ENCODE measurements around the gene LRRC34. TPM values are rescaled to one million over a fixed set of nuclear protein-coding genes. Genes with fewer than 3 reads are reported as not detected.

LRRC34 gene
- total RNA-seq, 1 experiment from 2014 or later, result not detected

GRCh38 chr3:169842960-169843359 is 30.3 kb upstream of the LRRC34 start:
- BruUV-seq (replicated peaks), result no TSS peak
- no peaks in the 10 kb centered on the region for H3K9me3 Mint-ChIP-seq (ENCODE audit: unreplicated experiment)
- H3K27me3 Mint-ChIP-seq (ENCODE audit: insufficient read depth, unreplicated experiment), result no peaks in the 10 kb centered on the region
- no peak overlapping the region for H3K4me3 Mint-ChIP-seq (ENCODE audit: unreplicated experiment)
- peaks cover 1% of the 10 kb centered on the region for H3K4me1 Mint-ChIP-seq (ENCODE audit: insufficient read depth, unreplicated experiment)
- intact Hi-C loops (cut with micrococcal nuclease), result no loop called here
- no peaks in the 10 kb centered on the region for H3K36me3 Mint-ChIP-seq (ENCODE audit: insufficient read depth, unreplicated experiment)
- ChIA-PET POLR2A (no interaction called here), CTCF (interaction anchor here (0.9 kb wide), 1 partner anchor 46 kb away, joined by 3 read pairs; no protein-coding TSS in a partner anchor)
- TF ChIP-seq CTCF (IDR thresholded peaks at IDR 0.05; ENCODE audit: unreplicated experiment), result no peak
- DNase-seq (ENCODE audit: unreplicated experiment), result no peak
- H3K27ac Mint-ChIP-seq (ENCODE audit: low read depth, unreplicated experiment), result no peak overlapping the region

- CTCF ChIA-PET, result interaction anchor here (0.5 to 1.1 kb wide), 4 partner anchors 9 to 151 kb away, joined by 3 to 4 read pairs (median 3); no protein-coding TSS in a partner anchor
Observed at GRCh38 chr3:169841171-169841570, 28.5 kb upstream of the LRRC34 start.

GRCh38 chr3:169838511-169839030 is 25.9 kb upstream of the LRRC34 start:
- BruUV-seq (replicated peaks), result no TSS peak

More at GRCh38 chr3:169841171-169841570, 28.5 kb upstream of the LRRC34 start:
- intact Hi-C loops (cut with micrococcal nuclease), result no loop called here
- Mint-ChIP-seq H3K27ac (ENCODE audit: low read depth, unreplicated experiment) (no peak overlapping the region), H3K27me3 (ENCODE audit: insufficient read depth, unreplicated experiment) (no peaks in the 10 kb centered on the region), H3K4me1 (ENCODE audit: insufficient read depth, unreplicated experiment) (no peaks in the 10 kb centered on the region), H3K9me3 (ENCODE audit: unreplicated experiment) (no peaks in the 10 kb centered on the region), H3K36me3 (ENCODE audit: insufficient read depth, unreplicated experiment) (no peaks in the 10 kb centered on the region), H3K4me3 (ENCODE audit: unreplicated experiment) (no peak overlapping the region)
- no peak for DNase-seq (ENCODE audit: unreplicated experiment)
- BruUV-seq (replicated peaks), result no TSS peak
- TF ChIP-seq CTCF (IDR thresholded peaks at IDR 0.05; ENCODE audit: unreplicated experiment), result no peak
- POLR2A ChIA-PET, result no interaction called here

GRCh38 chr3:169836942-169837275 is 24.2 kb upstream of the LRRC34 start:
- Mint-ChIP-seq H3K36me3 (ENCODE audit: insufficient read depth, unreplicated experiment) (no peaks in the 10 kb centered on the region), H3K4me1 (ENCODE audit: insufficient read depth, unreplicated experiment) (no peaks in the 10 kb centered on the region), H3K9me3 (ENCODE audit: unreplicated experiment) (no peaks in the 10 kb centered on the region), H3K4me3 (ENCODE audit: unreplicated experiment) (no peak overlapping the region), H3K27ac (ENCODE audit: low read depth, unreplicated experiment) (no peak overlapping the region), H3K27me3 (ENCODE audit: insufficient read depth, unreplicated experiment) (no peaks in the 10 kb centered on the region)
- DNase-seq (ENCODE audit: unreplicated experiment), result no peak
- POLR2A ChIA-PET, result no interaction called here
- TF ChIP-seq CTCF (IDR thresholded peaks at IDR 0.05; ENCODE audit: unreplicated experiment), result no peak
- intact Hi-C loops (cut with micrococcal nuclease), result no loop called here
- no TSS peak for BruUV-seq (replicated peaks)
- CTCF ChIA-PET, result no interaction called here

More at GRCh38 chr3:169838511-169839030, 25.9 kb upstream of the LRRC34 start:
- Mint-ChIP-seq H3K27me3 (ENCODE audit: insufficient read depth, unreplicated experiment) (no peaks in the 10 kb centered on the region), H3K36me3 (ENCODE audit: insufficient read depth, unreplicated experiment) (no peaks in the 10 kb centered on the region), H3K27ac (ENCODE audit: low read depth, unreplicated experiment) (no peak overlapping the region), H3K9me3 (ENCODE audit: unreplicated experiment) (no peaks in the 10 kb centered on the region), H3K4me1 (ENCODE audit: insufficient read depth, unreplicated experiment) (no peaks in the 10 kb centered on the region), H3K4me3 (ENCODE audit: unreplicated experiment) (no peak overlapping the region)
- no peak for TF ChIP-seq CTCF (IDR thresholded peaks at IDR 0.05; ENCODE audit: unreplicated experiment)
- no peak for DNase-seq (ENCODE audit: unreplicated experiment)
- intact Hi-C loops (cut with micrococcal nuclease), result no loop called here
- ChIA-PET CTCF (interaction anchor here (0.6 kb wide), 1 partner anchor 58 kb away, joined by 3 read pairs; no protein-coding TSS in a partner anchor), POLR2A (no interaction called here)
